ENCODE results near the gene ZCCHC18.
A peak's percentile ranks its signal among the peaks of the same experiment; 100 is the strongest.

The ZCCHC18 gene

GRCh38 chrX:104113222-104113965, 1.1 kb downstream of the ZCCHC18 start:
- TF ChIP-seq, protein P1, sequence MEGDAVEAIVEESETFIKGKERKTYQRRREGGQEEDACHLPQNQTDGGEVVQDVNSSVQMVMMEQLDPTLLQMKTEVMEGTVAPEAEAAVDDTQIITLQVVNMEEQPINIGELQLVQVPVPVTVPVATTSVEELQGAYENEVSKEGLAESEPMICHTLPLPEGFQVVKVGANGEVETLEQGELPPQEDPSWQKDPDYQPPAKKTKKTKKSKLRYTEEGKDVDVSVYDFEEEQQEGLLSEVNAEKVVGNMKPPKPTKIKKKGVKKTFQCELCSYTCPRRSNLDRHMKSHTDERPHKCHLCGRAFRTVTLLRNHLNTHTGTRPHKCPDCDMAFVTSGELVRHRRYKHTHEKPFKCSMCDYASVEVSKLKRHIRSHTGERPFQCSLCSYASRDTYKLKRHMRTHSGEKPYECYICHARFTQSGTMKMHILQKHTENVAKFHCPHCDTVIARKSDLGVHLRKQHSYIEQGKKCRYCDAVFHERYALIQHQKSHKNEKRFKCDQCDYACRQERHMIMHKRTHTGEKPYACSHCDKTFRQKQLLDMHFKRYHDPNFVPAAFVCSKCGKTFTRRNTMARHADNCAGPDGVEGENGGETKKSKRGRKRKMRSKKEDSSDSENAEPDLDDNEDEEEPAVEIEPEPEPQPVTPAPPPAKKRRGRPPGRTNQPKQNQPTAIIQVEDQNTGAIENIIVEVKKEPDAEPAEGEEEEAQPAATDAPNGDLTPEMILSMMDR (conservative IDR thresholded peaks at IDR 0.05; ENCODE audit: control insufficient read depth, insufficient read depth, low read depth, low read length), result peak; percentile 31
- H3K4me3 ChIP-seq (ENCODE audit: control insufficient read depth, low read depth, low read length), result peak overlapping the region; percentile 49
- DNase-seq (ENCODE audit: low read depth), result peak; percentile 38

DNA sequence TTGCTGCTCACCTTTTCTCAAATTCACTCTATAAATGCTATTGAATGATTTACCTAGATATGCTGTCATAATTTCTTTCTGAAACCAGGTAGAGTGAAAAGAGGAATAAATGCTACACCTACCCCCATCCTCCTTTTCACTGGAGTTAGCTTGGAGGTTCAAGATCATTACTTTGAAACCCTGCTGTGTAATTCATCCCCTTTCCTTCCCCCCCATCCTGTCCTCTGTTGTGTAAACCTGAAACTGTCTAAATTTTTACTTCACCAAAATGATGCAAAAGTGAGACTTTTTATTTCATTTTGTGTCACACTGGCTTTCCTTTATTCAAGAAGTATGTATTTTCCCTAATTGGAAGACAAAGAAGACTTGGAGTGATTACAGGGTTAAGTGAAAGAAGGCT, 5.4 kb downstream of the ZCCHC18 start:
- TF ChIP-seq, protein P1 (conservative IDR thresholded peaks at IDR 0.05; ENCODE audit: control insufficient read depth, insufficient read depth, low read depth, low read length), result no peak
- DNase-seq (ENCODE audit: low read depth), result no peak
- no peak overlapping the region for H3K4me3 ChIP-seq (ENCODE audit: control insufficient read depth, low read depth, low read length)

DNA sequence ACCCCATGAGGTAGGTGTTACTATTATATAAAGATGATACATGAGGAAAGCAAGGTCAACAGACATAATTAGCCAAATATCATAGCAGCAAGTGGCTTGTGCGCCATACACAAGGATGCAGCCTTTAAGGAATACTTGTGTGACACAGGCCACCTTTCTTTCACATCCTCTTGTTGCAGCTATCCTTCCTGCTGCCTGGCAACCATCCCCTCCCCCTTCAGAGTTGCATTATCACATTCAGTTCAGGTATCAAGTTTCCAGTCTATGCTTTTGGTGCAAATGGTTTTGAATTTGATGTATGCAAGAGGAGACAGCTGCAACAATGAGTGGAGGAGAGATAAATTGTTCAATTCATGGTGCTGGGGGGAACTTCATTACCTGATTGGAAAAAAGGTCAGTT, 6.4 kb downstream of the ZCCHC18 start:
- H3K4me3 ChIP-seq (ENCODE audit: control insufficient read depth, low read depth, low read length), result no peak overlapping the region
- TF ChIP-seq, protein P1 (conservative IDR thresholded peaks at IDR 0.05; ENCODE audit: control insufficient read depth, insufficient read depth, low read depth, low read length), result no peak
- DNase-seq (ENCODE audit: low read depth), result no peak

DNA sequence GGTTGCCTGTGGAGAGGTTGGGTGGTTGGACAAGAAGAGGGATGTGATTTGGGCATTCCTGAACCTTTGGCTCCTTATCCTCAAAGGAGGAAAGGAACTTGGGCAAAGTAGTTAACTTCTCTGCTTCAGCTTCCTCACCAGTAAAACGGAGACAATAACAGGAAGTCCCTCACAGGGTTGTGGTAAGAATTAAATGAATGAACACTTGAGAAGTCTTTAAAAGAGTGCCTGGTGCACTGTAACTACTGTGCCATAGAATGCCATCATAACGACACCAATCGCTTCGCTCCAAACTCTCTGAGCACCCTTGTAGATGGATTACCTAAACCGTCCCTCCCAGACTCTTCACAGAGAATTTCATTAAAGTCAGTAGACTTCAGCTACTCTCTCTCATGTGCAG, 10.5 kb downstream of the ZCCHC18 start:
- no peak for DNase-seq (ENCODE audit: low read depth)
- TF ChIP-seq, protein P1 (conservative IDR thresholded peaks at IDR 0.05; ENCODE audit: control insufficient read depth, insufficient read depth, low read depth, low read length), result no peak
- H3K4me3 ChIP-seq (ENCODE audit: control insufficient read depth, low read depth, low read length), result no peak overlapping the region

DNA sequence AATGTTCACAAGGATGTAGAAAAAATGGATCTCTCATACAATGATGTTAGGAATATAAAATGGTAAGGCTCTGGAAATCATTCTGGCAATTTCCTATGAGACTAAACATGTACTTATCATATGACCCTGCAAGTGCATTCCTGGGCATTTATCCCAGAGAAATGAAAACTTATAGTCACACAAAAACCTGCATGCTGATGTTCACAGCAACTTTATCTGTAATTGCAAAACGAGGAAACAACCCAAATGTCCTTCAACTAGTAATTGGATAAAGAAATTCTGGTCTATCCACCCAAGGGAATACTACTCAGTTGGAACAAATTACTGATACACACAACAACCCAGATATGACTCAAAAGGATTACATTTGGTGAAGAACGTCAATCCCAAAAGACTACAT, 14.5 kb downstream of the ZCCHC18 start:
- TF ChIP-seq, protein P1 (conservative IDR thresholded peaks at IDR 0.05; ENCODE audit: control insufficient read depth, insufficient read depth, low read depth, low read length), result no peak

GRCh38 chrX:104130808-104131207, 18.5 kb downstream of the ZCCHC18 start:
- TF ChIP-seq, protein P1 (conservative IDR thresholded peaks at IDR 0.05; ENCODE audit: control insufficient read depth, insufficient read depth, low read depth, low read length), result no peak
- no peak for DNase-seq (ENCODE audit: low read depth)
- no peak overlapping the region for H3K4me3 ChIP-seq (ENCODE audit: control insufficient read depth, low read depth, low read length)

More for the DNA sequence above, 14.5 kb downstream of the ZCCHC18 start:
- peak; percentile 11 for DNase-seq (ENCODE audit: low read depth)
- no peak overlapping the region for H3K4me3 ChIP-seq (ENCODE audit: control insufficient read depth, low read depth, low read length)

All from fibroblast of mammary gland (primary cell).